WTC11 (cell line): ENCODE results near the gene FBN3.

Experiments
- ELF4 ChIP-seq: sonication (generic); formaldehyde crosslinking; IDR thresholded peaks from 2 replicates; pipeline ENCODE4 v1.8.1; 2022; ENCODE audit warnings: low read depth, mild to moderate bottlenecking, moderate library complexity, missing genetic modification reagents
- ESRRA ChIP-seq: sonication (generic); formaldehyde crosslinking; IDR thresholded peaks from 2 replicates; pipeline ENCODE4 v1.8.1; 2022; ENCODE audit warnings: mild to moderate bottlenecking, missing genetic modification reagents, borderline replicate concordance
- NFE2L1 ChIP-seq: sonication (generic); formaldehyde crosslinking; IDR thresholded peaks from 2 replicates; pipeline ENCODE4 v1.8.1; 2023; ENCODE audit warnings: missing genetic modification reagents
- RELA ChIP-seq: sonication (generic); formaldehyde crosslinking; IDR thresholded peaks from 2 replicates; pipeline ENCODE4 v1.8.1; 2022; ENCODE audit warnings: missing genetic modification reagents, mild to moderate bottlenecking, borderline replicate concordance
- ZNF232 ChIP-seq: sonication (generic); formaldehyde crosslinking; IDR thresholded peaks from 2 replicates; pipeline ENCODE4 v1.8.0; 2022; ENCODE audit warnings: mild to moderate bottlenecking, missing genetic modification reagents
- TF ChIP-seq, protein P1 (sequence below): fragments of 200-600 bp; IDR thresholded peaks from 2 replicates; pipeline ENCODE4 v1.8.0; 2022; ENCODE audit warnings: antibody characterized with exemption
- TF ChIP-seq, protein P2 (sequence below): sonication (generic); formaldehyde crosslinking; IDR thresholded peaks from 2 replicates; pipeline ENCODE4 v1.8.1; 2022; ENCODE audit warnings: mild to moderate bottlenecking, missing genetic modification reagents, moderate library complexity, borderline replicate concordance
- TF ChIP-seq, protein P3 (sequence below): fragments of 250-450 bp; sonication (Bioruptor Pico); IDR thresholded peaks from 2 replicates; pipeline ENCODE4 v1.9.0; 2021; ENCODE audit warnings: mild to moderate bottlenecking, borderline replicate concordance
- TF ChIP-seq, protein P4 (sequence below): fragments of 250-450 bp; sonication (Bioruptor Pico); IDR thresholded peaks from 2 replicates; pipeline ENCODE4 v1.9.0; 2021; ENCODE audit warnings: mild to moderate bottlenecking
- TF ChIP-seq, protein P5 (sequence below): sonication (generic); formaldehyde crosslinking; IDR thresholded peaks from 2 replicates; pipeline ENCODE4 v1.8.0; 2022; ENCODE audit warnings: missing genetic modification reagents
- TF ChIP-seq, protein P6 (sequence below): sonication (generic); formaldehyde crosslinking; IDR thresholded peaks from 2 replicates; pipeline ENCODE4 v1.8.0; 2022; ENCODE audit warnings: mild to moderate bottlenecking, missing genetic modification reagents
- TF ChIP-seq, protein P7 (sequence below): sonication (generic); formaldehyde crosslinking; IDR thresholded peaks from 2 replicates; pipeline ENCODE4 v1.8.1; 2022; ENCODE audit warnings: missing genetic modification reagents, borderline replicate concordance

DNA sequence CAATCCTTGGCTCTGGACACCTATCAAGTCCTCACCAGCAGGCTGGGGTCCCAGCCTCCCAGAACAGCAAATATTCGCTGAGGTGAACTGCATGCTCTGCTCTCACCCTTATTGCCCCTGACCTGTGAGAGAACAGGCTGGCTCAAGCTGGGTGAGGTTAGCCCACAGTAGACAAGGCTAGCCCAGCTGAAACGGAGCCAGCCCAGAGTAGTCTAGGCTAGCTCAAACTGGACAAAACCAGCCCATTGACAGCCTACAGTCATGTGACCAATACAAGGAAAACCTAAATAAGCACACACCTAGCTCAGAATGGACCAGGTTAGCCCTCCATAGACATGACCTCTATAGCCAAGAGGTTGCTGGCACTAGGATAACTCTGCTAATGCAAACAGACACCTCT, 58.4 kb downstream of the FBN3 start:
- TF ChIP-seq, protein P1, sequence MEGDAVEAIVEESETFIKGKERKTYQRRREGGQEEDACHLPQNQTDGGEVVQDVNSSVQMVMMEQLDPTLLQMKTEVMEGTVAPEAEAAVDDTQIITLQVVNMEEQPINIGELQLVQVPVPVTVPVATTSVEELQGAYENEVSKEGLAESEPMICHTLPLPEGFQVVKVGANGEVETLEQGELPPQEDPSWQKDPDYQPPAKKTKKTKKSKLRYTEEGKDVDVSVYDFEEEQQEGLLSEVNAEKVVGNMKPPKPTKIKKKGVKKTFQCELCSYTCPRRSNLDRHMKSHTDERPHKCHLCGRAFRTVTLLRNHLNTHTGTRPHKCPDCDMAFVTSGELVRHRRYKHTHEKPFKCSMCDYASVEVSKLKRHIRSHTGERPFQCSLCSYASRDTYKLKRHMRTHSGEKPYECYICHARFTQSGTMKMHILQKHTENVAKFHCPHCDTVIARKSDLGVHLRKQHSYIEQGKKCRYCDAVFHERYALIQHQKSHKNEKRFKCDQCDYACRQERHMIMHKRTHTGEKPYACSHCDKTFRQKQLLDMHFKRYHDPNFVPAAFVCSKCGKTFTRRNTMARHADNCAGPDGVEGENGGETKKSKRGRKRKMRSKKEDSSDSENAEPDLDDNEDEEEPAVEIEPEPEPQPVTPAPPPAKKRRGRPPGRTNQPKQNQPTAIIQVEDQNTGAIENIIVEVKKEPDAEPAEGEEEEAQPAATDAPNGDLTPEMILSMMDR, result no peak
- no peak for TF ChIP-seq RELA
- TF ChIP-seq, protein P2, sequence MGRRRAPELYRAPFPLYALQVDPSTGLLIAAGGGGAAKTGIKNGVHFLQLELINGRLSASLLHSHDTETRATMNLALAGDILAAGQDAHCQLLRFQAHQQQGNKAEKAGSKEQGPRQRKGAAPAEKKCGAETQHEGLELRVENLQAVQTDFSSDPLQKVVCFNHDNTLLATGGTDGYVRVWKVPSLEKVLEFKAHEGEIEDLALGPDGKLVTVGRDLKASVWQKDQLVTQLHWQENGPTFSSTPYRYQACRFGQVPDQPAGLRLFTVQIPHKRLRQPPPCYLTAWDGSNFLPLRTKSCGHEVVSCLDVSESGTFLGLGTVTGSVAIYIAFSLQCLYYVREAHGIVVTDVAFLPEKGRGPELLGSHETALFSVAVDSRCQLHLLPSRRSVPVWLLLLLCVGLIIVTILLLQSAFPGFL (CRISPR knock-in tag), result no peak
- TF ChIP-seq ESRRA (CRISPR knock-in tag), result no peak
- TF ChIP-seq NFE2L1 (CRISPR knock-in tag), result no peak
- TF ChIP-seq, protein P3, sequence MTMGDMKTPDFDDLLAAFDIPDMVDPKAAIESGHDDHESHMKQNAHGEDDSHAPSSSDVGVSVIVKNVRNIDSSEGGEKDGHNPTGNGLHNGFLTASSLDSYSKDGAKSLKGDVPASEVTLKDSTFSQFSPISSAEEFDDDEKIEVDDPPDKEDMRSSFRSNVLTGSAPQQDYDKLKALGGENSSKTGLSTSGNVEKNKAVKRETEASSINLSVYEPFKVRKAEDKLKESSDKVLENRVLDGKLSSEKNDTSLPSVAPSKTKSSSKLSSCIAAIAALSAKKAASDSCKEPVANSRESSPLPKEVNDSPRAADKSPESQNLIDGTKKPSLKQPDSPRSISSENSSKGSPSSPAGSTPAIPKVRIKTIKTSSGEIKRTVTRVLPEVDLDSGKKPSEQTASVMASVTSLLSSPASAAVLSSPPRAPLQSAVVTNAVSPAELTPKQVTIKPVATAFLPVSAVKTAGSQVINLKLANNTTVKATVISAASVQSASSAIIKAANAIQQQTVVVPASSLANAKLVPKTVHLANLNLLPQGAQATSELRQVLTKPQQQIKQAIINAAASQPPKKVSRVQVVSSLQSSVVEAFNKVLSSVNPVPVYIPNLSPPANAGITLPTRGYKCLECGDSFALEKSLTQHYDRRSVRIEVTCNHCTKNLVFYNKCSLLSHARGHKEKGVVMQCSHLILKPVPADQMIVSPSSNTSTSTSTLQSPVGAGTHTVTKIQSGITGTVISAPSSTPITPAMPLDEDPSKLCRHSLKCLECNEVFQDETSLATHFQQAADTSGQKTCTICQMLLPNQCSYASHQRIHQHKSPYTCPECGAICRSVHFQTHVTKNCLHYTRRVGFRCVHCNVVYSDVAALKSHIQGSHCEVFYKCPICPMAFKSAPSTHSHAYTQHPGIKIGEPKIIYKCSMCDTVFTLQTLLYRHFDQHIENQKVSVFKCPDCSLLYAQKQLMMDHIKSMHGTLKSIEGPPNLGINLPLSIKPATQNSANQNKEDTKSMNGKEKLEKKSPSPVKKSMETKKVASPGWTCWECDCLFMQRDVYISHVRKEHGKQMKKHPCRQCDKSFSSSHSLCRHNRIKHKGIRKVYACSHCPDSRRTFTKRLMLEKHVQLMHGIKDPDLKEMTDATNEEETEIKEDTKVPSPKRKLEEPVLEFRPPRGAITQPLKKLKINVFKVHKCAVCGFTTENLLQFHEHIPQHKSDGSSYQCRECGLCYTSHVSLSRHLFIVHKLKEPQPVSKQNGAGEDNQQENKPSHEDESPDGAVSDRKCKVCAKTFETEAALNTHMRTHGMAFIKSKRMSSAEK (CRISPR knock-in tag), result no peak
- TF ChIP-seq ELF4 (CRISPR knock-in tag), result no peak
- TF ChIP-seq, protein P4, sequence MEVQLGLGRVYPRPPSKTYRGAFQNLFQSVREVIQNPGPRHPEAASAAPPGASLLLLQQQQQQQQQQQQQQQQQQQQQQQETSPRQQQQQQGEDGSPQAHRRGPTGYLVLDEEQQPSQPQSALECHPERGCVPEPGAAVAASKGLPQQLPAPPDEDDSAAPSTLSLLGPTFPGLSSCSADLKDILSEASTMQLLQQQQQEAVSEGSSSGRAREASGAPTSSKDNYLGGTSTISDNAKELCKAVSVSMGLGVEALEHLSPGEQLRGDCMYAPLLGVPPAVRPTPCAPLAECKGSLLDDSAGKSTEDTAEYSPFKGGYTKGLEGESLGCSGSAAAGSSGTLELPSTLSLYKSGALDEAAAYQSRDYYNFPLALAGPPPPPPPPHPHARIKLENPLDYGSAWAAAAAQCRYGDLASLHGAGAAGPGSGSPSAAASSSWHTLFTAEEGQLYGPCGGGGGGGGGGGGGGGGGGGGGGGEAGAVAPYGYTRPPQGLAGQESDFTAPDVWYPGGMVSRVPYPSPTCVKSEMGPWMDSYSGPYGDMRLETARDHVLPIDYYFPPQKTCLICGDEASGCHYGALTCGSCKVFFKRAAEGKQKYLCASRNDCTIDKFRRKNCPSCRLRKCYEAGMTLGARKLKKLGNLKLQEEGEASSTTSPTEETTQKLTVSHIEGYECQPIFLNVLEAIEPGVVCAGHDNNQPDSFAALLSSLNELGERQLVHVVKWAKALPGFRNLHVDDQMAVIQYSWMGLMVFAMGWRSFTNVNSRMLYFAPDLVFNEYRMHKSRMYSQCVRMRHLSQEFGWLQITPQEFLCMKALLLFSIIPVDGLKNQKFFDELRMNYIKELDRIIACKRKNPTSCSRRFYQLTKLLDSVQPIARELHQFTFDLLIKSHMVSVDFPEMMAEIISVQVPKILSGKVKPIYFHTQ (CRISPR knock-in tag), result no peak
- TF ChIP-seq, protein P5, sequence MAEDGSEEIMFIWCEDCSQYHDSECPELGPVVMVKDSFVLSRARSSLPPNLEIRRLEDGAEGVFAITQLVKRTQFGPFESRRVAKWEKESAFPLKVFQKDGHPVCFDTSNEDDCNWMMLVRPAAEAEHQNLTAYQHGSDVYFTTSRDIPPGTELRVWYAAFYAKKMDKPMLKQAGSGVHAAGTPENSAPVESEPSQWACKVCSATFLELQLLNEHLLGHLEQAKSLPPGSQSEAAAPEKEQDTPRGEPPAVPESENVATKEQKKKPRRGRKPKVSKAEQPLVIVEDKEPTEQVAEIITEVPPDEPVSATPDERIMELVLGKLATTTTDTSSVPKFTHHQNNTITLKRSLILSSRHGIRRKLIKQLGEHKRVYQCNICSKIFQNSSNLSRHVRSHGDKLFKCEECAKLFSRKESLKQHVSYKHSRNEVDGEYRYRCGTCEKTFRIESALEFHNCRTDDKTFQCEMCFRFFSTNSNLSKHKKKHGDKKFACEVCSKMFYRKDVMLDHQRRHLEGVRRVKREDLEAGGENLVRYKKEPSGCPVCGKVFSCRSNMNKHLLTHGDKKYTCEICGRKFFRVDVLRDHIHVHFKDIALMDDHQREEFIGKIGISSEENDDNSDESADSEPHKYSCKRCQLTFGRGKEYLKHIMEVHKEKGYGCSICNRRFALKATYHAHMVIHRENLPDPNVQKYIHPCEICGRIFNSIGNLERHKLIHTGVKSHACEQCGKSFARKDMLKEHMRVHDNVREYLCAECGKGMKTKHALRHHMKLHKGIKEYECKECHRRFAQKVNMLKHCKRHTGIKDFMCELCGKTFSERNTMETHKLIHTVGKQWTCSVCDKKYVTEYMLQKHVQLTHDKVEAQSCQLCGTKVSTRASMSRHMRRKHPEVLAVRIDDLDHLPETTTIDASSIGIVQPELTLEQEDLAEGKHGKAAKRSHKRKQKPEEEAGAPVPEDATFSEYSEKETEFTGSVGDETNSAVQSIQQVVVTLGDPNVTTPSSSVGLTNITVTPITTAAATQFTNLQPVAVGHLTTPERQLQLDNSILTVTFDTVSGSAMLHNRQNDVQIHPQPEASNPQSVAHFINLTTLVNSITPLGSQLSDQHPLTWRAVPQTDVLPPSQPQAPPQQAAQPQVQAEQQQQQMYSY (CRISPR knock-in tag), result no peak
- TF ChIP-seq ZNF232 (CRISPR knock-in tag), result no peak
- TF ChIP-seq, protein P6, sequence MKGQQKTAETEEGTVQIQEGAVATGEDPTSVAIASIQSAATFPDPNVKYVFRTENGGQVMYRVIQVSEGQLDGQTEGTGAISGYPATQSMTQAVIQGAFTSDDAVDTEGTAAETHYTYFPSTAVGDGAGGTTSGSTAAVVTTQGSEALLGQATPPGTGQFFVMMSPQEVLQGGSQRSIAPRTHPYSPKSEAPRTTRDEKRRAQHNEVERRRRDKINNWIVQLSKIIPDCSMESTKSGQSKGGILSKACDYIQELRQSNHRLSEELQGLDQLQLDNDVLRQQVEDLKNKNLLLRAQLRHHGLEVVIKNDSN, result no peak
- TF ChIP-seq, protein P7, sequence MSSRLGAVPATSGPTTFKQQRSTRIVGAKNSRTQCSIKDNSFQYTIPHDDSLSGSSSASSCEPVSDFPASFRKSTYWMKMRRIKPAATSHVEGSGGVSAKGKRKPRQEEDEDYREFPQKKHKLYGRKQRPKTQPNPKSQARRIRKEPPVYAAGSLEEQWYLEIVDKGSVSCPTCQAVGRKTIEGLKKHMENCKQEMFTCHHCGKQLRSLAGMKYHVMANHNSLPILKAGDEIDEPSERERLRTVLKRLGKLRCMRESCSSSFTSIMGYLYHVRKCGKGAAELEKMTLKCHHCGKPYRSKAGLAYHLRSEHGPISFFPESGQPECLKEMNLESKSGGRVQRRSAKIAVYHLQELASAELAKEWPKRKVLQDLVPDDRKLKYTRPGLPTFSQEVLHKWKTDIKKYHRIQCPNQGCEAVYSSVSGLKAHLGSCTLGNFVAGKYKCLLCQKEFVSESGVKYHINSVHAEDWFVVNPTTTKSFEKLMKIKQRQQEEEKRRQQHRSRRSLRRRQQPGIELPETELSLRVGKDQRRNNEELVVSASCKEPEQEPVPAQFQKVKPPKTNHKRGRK (CRISPR knock-in tag), result no peak
